ENCODE measurements around the gene FAP.

DNA sequence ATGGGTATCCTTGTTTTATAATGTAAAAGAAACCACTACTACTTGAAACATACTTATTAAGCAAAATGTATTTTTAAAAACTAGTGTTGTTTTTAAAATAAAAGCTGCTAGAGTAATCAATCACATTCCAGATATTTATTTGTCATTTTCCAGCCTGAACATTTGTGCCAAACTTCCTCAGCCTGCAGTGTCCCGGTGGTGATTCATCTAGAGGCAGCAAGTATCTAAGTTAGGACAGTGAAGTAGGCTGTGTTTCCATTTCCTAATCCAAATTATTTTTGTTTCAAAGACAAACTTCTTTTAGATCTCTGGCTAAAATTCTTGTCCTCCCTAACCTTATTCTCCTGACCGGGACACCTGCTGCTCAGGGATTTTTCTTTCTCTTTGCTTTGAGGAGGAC, 78.4 kb downstream of the FAP start:
- no peak for TF ChIP-seq ZC3H10 (CRISPR knock-in tag; IDR thresholded peaks at IDR 0.05)
- no peak for TF ChIP-seq CSDC2 (CRISPR knock-in tag; IDR thresholded peaks at IDR 0.05)
- TF ChIP-seq, protein P1, sequence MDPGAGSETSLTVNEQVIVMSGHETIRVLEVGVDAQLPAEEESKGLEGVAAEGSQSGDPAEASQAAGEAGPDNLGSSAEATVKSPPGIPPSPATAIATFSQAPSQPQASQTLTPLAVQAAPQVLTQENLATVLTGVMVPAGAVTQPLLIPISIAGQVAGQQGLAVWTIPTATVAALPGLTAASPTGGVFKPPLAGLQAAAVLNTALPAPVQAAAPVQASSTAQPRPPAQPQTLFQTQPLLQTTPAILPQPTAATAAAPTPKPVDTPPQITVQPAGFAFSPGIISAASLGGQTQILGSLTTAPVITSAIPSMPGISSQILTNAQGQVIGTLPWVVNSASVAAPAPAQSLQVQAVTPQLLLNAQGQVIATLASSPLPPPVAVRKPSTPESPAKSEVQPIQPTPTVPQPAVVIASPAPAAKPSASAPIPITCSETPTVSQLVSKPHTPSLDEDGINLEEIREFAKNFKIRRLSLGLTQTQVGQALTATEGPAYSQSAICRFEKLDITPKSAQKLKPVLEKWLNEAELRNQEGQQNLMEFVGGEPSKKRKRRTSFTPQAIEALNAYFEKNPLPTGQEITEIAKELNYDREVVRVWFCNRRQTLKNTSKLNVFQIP (CRISPR knock-in tag; IDR thresholded peaks at IDR 0.05; ENCODE audit: borderline replicate concordance, low read depth): no peak
- TF ChIP-seq, protein P2, sequence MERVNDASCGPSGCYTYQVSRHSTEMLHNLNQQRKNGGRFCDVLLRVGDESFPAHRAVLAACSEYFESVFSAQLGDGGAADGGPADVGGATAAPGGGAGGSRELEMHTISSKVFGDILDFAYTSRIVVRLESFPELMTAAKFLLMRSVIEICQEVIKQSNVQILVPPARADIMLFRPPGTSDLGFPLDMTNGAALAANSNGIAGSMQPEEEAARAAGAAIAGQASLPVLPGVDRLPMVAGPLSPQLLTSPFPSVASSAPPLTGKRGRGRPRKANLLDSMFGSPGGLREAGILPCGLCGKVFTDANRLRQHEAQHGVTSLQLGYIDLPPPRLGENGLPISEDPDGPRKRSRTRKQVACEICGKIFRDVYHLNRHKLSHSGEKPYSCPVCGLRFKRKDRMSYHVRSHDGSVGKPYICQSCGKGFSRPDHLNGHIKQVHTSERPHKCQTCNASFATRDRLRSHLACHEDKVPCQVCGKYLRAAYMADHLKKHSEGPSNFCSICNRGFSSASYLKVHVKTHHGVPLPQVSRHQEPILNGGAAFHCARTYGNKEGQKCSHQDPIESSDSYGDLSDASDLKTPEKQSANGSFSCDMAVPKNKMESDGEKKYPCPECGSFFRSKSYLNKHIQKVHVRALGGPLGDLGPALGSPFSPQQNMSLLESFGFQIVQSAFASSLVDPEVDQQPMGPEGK (CRISPR knock-in tag; IDR thresholded peaks at IDR 0.05; ENCODE audit: borderline replicate concordance): no peak
- TF ChIP-seq, protein P3, sequence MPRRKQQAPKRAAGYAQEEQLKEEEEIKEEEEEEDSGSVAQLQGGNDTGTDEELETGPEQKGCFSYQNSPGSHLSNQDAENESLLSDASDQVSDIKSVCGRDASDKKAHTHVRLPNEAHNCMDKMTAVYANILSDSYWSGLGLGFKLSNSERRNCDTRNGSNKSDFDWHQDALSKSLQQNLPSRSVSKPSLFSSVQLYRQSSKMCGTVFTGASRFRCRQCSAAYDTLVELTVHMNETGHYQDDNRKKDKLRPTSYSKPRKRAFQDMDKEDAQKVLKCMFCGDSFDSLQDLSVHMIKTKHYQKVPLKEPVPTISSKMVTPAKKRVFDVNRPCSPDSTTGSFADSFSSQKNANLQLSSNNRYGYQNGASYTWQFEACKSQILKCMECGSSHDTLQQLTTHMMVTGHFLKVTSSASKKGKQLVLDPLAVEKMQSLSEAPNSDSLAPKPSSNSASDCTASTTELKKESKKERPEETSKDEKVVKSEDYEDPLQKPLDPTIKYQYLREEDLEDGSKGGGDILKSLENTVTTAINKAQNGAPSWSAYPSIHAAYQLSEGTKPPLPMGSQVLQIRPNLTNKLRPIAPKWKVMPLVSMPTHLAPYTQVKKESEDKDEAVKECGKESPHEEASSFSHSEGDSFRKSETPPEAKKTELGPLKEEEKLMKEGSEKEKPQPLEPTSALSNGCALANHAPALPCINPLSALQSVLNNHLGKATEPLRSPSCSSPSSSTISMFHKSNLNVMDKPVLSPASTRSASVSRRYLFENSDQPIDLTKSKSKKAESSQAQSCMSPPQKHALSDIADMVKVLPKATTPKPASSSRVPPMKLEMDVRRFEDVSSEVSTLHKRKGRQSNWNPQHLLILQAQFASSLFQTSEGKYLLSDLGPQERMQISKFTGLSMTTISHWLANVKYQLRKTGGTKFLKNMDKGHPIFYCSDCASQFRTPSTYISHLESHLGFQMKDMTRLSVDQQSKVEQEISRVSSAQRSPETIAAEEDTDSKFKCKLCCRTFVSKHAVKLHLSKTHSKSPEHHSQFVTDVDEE (CRISPR knock-in tag; IDR thresholded peaks at IDR 0.05): no peak
- TF ChIP-seq ZNF8 (CRISPR knock-in tag; IDR thresholded peaks at IDR 0.05): no peak
- TF ChIP-seq ESRRG (CRISPR knock-in tag; IDR thresholded peaks at IDR 0.05): no peak
- TF ChIP-seq TOX (CRISPR knock-in tag; IDR thresholded peaks at IDR 0.05; ENCODE audit: borderline replicate concordance): no peak
- TF ChIP-seq TCF4 (CRISPR knock-in tag; IDR thresholded peaks at IDR 0.05; ENCODE audit: borderline replicate concordance): no peak
- no peak for TF ChIP-seq RARB (CRISPR knock-in tag; IDR thresholded peaks at IDR 0.05)
- no peak for TF ChIP-seq ZFP30 (CRISPR knock-in tag; IDR thresholded peaks at IDR 0.05)

All from SK-N-SH treated with all-trans-retinoic acid at 6 μM for 48 hours (cell line).